Stimulated activated CD4-positive, alpha-beta T cell treated with anti-CD3 and anti-CD28 coated beads, TNF-alpha, amount 100 ng/mL, for 1 hour (primary cell): Measurements from ENCODE around the gene ZCRB1.
"Not testable (repeated sequence)": the region's sequence is repeated elsewhere in the genome, so short reads cannot be mapped to it uniquely, and the experiment has no call there.

Source experiments
- DNase-seq, 3 donors: peaks; one replicate each; pipeline ENCODE4 v3.0.0-alpha.2; 2020; ENCODE audit warnings: low read depth in 3 of 3, low spot score in 1 of 3

The ZCRB1 gene

GRCh38 chr12:42330097-42330496, 4.2 kb upstream of the ZCRB1 start:
- DNase-seq: not testable (repeated sequence)

GRCh38 chr12:42327227-42327590, 1.3 kb upstream of the ZCRB1 start:
- no peak for DNase-seq

- no peak for DNase-seq
Observed at GRCh38 chr12:42326541-42327226, 790 bp upstream of the ZCRB1 start.

- no peak for DNase-seq
Observed at GRCh38 chr12:42325326-42325652, 605 bp downstream of the ZCRB1 start.

- DNase-seq: no peak
Observed at GRCh38 chr12:42323856-42324255, 2.0 kb downstream of the ZCRB1 start.

- no peak for DNase-seq
Observed at GRCh38 chr12:42322567-42322966, 3.3 kb downstream of the ZCRB1 start.

- DNase-seq: no peak
Observed at GRCh38 chr12:42320796-42321195, 5.1 kb downstream of the ZCRB1 start.

- no peak for DNase-seq
Observed at GRCh38 chr12:42315108-42315507, 10.8 kb downstream of the ZCRB1 start.

GRCh38 chr12:42309996-42310395, 15.9 kb downstream of the ZCRB1 start:
- DNase-seq: no peak

GRCh38 chr12:42308390-42308789, 17.5 kb downstream of the ZCRB1 start:
- DNase-seq: no peak

GRCh38 chr12:42306297-42306696, 19.6 kb downstream of the ZCRB1 start:
- no peak for DNase-seq

GRCh38 chr12:42299392-42300308, 26.2 kb downstream of the ZCRB1 start:
- peak in 1 of 3 donors; percentile 47 for DNase-seq

- no peak for DNase-seq
Observed at GRCh38 chr12:42298887-42299286, 27.0 kb downstream of the ZCRB1 start.

GRCh38 chr12:42296503-42297109, 29.3 kb downstream of the ZCRB1 start:
- DNase-seq: no peak

GRCh38 chr12:42291680-42292079, 34.2 kb downstream of the ZCRB1 start:
- no peak for DNase-seq

GRCh38 chr12:42288544-42288943, 37.4 kb downstream of the ZCRB1 start:
- no peak for DNase-seq

- no peak for DNase-seq
Observed at GRCh38 chr12:42286741-42287140, 39.2 kb downstream of the ZCRB1 start.

GRCh38 chr12:42285431-42285830, 40.5 kb downstream of the ZCRB1 start:
- no peak for DNase-seq

GRCh38 chr12:42284876-42285275, 41.0 kb downstream of the ZCRB1 start:
- no peak for DNase-seq

- no peak for DNase-seq
Observed at GRCh38 chr12:42284157-42284556, 41.7 kb downstream of the ZCRB1 start.

GRCh38 chr12:42283739-42284138, 42.2 kb downstream of the ZCRB1 start:
- no peak for DNase-seq

GRCh38 chr12:42282294-42282693, 43.6 kb downstream of the ZCRB1 start:
- DNase-seq: no peak
